NCI-H1694 (cell line): Measurements from ENCODE around the gene SLC12A7.

Experiments used
- DNase-seq: peaks from one replicate; lab custom pipeline; 2025; lab: John Stamatoyannopoulos, UW

SLC12A7 gene

GRCh38 chr5:1050423-1051365, 61.2 kb downstream of the SLC12A7 start:
- DNase-seq: no peak

- no peak for DNase-seq
Measured at GRCh38 chr5:1048861-1049838, 62.7 kb downstream of the SLC12A7 start.

DNA sequence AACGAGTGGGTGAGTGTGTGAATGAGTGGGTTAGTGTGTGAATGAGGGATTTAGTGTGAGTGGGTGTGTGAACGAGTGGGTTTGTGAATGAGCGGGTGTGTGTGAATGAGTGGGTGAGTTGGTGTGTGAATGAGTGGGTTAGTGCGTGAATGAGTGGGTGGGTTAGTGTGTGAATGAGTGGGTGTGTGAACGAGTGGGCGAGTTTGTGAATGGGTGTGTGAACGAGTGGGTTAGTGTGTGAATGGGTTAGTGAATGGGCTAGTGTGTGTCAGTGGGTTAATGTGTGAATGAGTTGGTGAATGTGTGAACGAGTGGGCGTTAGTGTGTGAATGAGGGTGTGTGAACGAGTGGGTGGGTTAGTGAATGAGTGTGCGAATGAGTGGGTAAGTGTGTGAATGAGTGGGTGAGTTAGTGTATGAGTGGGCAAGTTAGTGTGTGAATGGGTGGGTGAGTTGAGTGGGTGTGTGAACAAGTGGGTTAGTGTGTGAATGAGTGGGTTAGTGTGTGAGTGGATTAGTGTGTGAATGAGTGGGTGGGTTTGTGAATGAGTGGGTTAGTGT, 63.6 kb downstream of the SLC12A7 start:
- DNase-seq: no peak

DNA sequence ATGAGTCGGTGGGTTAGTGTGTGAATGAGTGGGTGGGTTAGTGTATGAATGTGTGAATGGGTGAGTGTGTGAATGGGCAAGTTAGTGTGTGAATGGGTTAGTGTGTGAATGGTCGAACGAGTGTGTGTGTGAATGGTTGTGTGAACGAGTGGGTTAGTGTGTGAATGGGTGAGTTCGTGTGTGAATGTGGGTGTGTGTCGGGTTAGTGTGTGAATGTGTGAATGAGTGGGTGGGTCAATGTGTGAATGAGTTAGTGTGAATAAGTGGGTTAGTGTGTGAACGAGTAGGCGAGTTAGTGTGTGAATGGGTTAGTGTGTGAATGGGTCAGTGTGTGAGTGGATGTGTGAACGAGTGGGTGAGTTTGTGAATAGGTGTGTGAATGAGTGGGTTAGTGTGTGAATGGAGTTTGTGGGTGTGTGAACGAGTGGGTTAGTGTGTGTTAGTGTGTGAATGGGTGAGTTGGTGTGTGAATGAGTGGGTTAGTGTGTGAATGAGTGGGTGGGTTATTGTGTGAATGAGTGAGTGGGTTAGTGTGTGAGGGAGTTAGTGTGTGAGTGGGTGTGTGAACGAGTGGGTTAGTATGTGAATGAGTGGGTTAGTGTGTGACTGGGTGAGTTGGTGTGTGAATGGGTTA, 64.4 kb downstream of the SLC12A7 start:
- no peak for DNase-seq

DNA sequence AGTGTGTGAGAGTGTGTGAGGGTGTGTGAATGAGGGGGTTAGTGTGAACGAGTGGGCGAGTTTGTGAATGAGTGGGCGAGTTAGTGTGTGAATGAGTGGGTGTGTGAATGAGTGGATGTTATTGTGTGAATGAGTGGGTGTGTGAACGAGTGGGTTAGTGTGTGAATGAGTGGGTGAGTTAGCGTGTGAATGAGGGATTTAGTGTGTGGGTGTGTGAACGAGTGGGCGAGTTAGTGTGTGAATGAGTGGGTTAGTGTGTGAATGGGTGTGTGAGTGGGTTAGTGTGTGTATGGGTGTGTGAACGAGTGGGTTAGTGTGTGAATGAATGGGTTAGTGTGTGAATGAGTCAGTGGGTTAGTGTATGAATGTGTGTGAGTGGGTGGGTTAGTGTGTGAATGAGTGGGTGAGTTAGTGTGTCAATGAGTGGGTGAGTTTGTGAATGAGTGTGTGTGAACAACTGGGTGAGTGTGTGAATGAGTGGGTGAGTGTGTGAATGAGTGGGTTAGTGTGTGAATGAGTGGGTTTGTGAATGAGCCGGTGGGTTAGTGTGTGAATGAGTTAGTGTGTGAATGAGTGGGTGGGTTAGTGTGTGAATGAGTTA, 65.8 kb downstream of the SLC12A7 start:
- DNase-seq: no peak

- DNase-seq: no peak
Measured at GRCh38 chr5:1044117-1044516, 67.7 kb downstream of the SLC12A7 start.

- DNase-seq: no peak
Measured at GRCh38 chr5:1043327-1043726, 68.5 kb downstream of the SLC12A7 start.

- DNase-seq: no peak
Measured at GRCh38 chr5:1042626-1043025, 69.2 kb downstream of the SLC12A7 start.

GRCh38 chr5:1041225-1042143, 70.4 kb downstream of the SLC12A7 start:
- no peak for DNase-seq

GRCh38 chr5:1040571-1040970, 71.3 kb downstream of the SLC12A7 start:
- DNase-seq: no peak

DNA sequence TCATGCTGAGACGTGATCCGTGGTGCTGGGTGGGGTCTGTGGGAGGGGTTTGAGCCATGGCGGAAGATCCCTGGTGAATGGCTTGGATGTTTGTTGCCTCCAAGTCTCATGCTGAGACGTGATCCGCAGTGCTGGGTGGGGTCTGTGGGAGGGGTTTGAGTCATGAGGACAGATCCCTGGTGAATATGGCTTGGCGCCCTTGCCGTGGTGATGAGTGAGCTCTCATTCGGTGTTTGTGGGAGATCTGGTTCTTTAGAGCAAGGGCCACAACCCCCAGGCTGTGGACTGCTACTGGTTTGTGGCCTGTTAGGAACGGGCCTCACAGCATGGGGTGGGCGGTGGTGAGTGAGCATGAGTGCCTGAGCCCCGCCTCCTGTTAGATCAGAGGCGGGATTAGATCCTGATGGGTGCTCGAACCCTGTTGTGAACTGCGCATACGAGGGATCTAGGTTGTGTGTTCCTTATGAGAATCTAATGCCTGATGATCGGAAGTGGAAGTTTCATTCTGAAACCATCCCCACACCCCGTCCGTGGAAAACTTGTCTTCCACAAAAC, 72.1 kb downstream of the SLC12A7 start:
- no peak for DNase-seq

DNA sequence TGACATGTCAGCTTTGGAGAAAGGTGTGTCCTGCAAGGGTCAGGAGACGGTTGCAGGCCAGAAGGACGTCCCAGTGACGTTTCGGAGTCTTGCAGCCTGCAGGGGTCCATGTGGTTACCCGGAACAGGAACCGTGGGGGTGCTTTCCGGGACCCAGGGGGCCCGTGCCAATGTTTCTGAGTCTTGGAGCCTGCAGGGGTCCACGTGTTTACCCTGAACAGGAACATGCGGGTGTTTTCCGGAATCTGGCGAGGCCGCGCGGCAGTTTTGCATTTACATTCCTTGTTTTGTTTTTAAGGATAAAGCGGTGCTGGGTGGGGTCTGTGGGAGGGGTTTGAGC, 72.7 kb downstream of the SLC12A7 start:
- DNase-seq: no peak

- no peak for DNase-seq
Measured at GRCh38 chr5:1038417-1039209, 73.2 kb downstream of the SLC12A7 start.

GRCh38 chr5:1037671-1038416, 74.0 kb downstream of the SLC12A7 start:
- no peak for DNase-seq

GRCh38 chr5:1037123-1037670, 74.7 kb downstream of the SLC12A7 start:
- DNase-seq: peak; percentile 24

- DNase-seq: no peak
Measured at GRCh38 chr5:1036504-1037122, 75.2 kb downstream of the SLC12A7 start.
